Measurements from ENCODE around the gene MARVELD2. TPM values are rescaled to one million over a fixed set of nuclear protein-coding genes. Genes with fewer than 3 reads are reported as not detected.
A peak's percentile ranks its signal among the peaks of the same experiment; 100 is the strongest.

MARVELD2 gene
- total and polyA plus RNA-seq, 4 donors, result 5.6 to 39.6 (median 15.9) TPM

GRCh38 chr5:69378376-69378775 is 36.5 kb upstream of the MARVELD2 start:
- ATAC-seq (ENCODE audit: insufficient read depth, low FRiP score) (no peak), DNase-seq (no peak)
- Histone ChIP-seq H3K4me1 (ENCODE audit: control insufficient read depth in 5 of 5, insufficient read depth in 5 of 5, low read length in 5 of 5) (no peaks in the 10 kb centered on the region), H3K27ac (ENCODE audit: low read depth in 1 of 2, low read length in 1 of 2) (no peak overlapping the region), H3K9me3 (ENCODE audit: control insufficient read depth in 4 of 4, insufficient read depth in 3 of 4, low read length in 3 of 4) (no peaks in the 10 kb centered on the region), H3K4me3 (no peak overlapping the region), H3K27me3 (ENCODE audit: control insufficient read depth in 3 of 3, insufficient read depth in 3 of 3, low read length in 2 of 3) (no peaks in the 10 kb centered on the region), H3K36me3 (ENCODE audit: control insufficient read depth in 4 of 4, insufficient read depth in 4 of 4, low read length in 4 of 4) (peaks cover 0 to 17% (median 15%) of the 10 kb centered on the region in 4 donors), H3K9ac (ENCODE audit: insufficient read depth in 1 of 2, low read length in 2 of 2) (no peak overlapping the region)
- TF ChIP-seq CTCF (IDR thresholded peaks at IDR 0.05; ENCODE audit: control extremely low read depth, extremely low read depth), result no peak

GRCh38 chr5:69404659-69405330 is 10.1 kb upstream of the MARVELD2 start:
- TF ChIP-seq CTCF (IDR thresholded peaks at IDR 0.05; ENCODE audit: control extremely low read depth, extremely low read depth), result no peak
- Histone ChIP-seq H3K9ac (ENCODE audit: insufficient read depth in 1 of 2, low read length in 2 of 2) (no peak overlapping the region), H3K36me3 (ENCODE audit: control insufficient read depth in 4 of 4, insufficient read depth in 4 of 4, low read length in 4 of 4) (peaks cover 12 to 30% (median 20%) of the 10 kb centered on the region in 4 donors), H3K9me3 (ENCODE audit: control insufficient read depth in 4 of 4, insufficient read depth in 3 of 4, low read length in 3 of 4) (peaks cover 0 to 2% (median 0%) of the 10 kb centered on the region in 4 donors), H3K27ac (ENCODE audit: low read depth in 1 of 2, low read length in 1 of 2) (no peak overlapping the region), H3K4me3 (no peak overlapping the region), H3K27me3 (ENCODE audit: control insufficient read depth in 3 of 3, insufficient read depth in 3 of 3, low read length in 2 of 3) (no peaks in the 10 kb centered on the region), H3K4me1 (ENCODE audit: control insufficient read depth in 5 of 5, insufficient read depth in 5 of 5, low read length in 5 of 5) (no peaks in the 10 kb centered on the region)
- no peak for ATAC-seq (ENCODE audit: insufficient read depth, low FRiP score)
- 79 to 90% methylated on average over 15 of the region's 15 CpGs for WGBS, 2 donors
- DNase-seq, result no peak

- ATAC-seq (ENCODE audit: insufficient read depth, low FRiP score) (no peak), DNase-seq (peak; percentile 6 to 35 (median 29))
- Histone ChIP-seq H3K4me3 (peak overlapping the region; percentile 69), H3K4me1 (ENCODE audit: control insufficient read depth in 5 of 5, insufficient read depth in 5 of 5, low read length in 5 of 5) (peaks cover 0 to 3% (median 0%) of the 10 kb centered on the region in 5 donors), H3K27me3 (ENCODE audit: control insufficient read depth in 3 of 3, insufficient read depth in 3 of 3, low read length in 2 of 3) (no peaks in the 10 kb centered on the region), H3K36me3 (ENCODE audit: control insufficient read depth in 4 of 4, insufficient read depth in 4 of 4, low read length in 4 of 4) (peaks cover 1 to 11% (median 6%) of the 10 kb centered on the region in 4 donors), H3K27ac (ENCODE audit: low read depth in 1 of 2, low read length in 1 of 2) (peak overlapping the region in 1 of 2 donors; percentile 89), H3K9me3 (ENCODE audit: control insufficient read depth in 4 of 4, insufficient read depth in 3 of 4, low read length in 3 of 4) (no peaks in the 10 kb centered on the region), H3K9ac (ENCODE audit: insufficient read depth in 1 of 2, low read length in 2 of 2) (peak overlapping the region; percentile 71 to 72)
- 32 to 46% methylated on average over 18 of the region's 18 CpGs for WGBS, 2 donors
- TF ChIP-seq CTCF (IDR thresholded peaks at IDR 0.05; ENCODE audit: control extremely low read depth, extremely low read depth), result no peak
Measured at GRCh38 chr5:69415584-69415958, 655 bp downstream of the MARVELD2 start.
